Activated CD4-positive, alpha-beta T cell treated with anti-CD3 and anti-CD28 coated beads for 24 hours (primary cell): ENCODE results near the gene JAML.

Experiments used
- DNase-seq, 2 donors: peaks; one replicate each; pipeline ENCODE4 v3.0.0-alpha.2; 2020; ENCODE audit warnings: low read depth in 2 of 2

Gene JAML

DNA sequence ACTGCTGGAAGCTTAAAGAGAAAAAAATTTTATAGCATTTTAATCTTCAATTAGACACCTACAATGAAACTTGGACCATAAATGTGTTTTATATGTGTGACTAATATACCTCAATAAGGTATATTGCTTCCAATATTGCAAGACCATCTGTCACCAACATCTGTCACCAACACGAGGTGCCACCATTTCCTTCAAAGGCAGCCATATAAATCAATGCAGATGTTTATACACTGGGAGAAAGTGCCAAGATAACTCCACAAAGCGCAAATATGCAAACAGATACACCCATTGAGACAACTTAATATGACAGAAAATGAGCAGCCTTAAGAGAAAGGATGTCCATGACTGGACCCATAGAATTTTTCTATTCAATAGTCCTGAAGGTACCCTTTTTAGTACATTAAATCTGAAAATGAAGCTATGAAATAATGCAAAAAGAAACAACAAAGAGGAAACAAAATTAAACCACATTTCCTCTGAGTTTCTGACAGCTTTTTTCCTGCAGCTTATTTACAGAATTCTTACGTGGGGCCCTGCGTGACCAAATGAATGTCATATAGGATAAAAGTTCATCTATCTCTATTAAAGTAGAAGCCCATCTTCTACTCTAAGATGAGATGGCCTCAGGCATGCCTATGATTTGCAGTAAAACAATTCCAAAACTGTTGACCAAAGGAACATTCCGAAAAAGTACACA, 14.8 kb upstream of the JAML start:
- no peak for DNase-seq

DNA sequence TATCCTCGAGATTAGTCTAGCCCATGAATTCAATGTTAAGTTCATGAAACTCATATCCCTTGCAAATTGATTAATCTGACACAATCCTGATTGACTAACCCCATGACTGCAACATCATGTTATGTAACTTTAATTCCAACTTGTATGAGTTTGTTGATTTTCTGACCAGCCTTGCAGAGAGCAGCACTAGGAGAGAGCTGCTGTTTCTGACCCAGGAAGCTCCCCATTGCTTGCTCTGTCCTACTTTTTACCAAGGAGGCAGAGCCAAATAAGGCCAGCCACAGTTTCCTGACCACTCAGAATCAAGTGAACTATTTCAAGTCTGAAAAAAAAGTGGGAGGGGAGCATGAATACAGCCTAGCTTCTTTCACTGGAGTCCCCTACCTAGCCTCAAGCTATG, 14.1 kb upstream of the JAML start:
- DNase-seq, result no peak

DNA sequence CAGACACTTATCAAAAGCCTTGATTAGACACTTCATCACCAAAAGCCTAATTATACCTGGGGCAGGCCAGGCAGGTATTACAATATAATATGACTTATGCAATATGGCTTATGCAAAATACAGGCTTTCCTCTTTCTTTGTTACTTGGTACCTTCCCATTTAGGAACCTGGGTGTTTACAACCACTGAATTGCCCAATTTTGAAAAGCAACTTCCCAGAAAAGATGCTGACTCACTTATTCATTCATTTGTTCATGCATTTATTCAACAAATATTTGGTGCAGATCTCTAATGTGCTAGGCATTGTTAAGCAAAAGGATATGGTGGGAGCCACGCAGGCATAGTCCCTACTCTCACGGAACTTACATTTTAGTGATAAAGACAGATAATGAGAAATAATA, 13.6 kb upstream of the JAML start:
- DNase-seq, result no peak

DNA sequence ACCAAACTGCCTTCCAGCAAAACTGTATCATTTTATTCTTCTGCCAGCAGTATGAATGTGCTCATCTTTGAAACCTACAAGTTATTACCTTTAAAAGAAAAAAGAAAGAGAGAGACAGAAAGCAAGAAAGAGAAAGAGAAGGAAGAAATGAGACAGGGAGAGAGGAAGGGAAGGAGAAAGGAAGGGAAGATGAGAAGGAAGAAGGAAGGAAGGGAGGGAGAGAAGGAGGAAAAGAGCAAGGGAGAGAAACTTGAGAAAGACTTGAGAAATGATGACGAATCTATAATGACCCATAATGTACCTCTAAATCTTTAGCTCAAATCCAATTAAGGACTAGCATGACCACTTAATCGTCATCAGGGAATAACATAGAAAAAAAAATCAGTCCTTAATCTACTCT, 11.4 kb upstream of the JAML start:
- no peak for DNase-seq

DNA sequence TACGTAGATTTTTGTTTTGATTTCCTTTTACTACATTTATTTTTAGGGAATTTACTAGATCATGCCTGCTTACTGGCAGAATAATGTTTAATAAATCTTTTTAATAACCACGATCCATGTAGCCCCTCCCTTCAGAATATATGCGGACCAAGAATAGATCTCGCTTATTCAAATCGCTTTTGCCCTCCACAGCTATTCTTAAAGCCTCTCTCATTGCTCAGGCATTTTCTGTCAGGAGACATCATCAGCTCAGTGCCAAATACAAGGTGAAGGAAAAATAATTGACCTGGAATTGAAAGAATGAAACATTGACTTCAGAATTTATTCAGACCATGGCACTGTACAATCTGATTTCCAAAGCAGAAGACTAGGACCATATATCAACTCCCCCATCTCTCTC, 10.0 kb upstream of the JAML start:
- DNase-seq, result no peak

DNA sequence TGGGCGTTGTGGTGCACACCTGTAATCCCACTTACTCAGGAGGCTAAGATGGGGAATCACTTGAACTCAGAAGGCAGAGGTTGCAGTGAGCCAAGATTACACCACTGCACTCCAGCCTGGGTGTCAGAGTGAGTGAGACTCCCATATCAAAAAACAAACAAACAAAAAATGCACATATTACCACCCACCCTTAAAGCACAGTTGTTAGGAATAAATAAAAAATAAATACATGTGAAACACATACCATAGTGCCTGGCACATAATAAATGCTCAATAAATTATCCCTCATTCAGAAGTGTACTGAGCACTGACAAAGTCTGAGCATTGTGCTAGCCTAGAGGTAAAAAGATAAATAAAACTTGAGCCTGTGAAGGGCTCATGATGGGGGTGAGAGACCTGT, 9.0 kb upstream of the JAML start:
- no peak for DNase-seq

DNA sequence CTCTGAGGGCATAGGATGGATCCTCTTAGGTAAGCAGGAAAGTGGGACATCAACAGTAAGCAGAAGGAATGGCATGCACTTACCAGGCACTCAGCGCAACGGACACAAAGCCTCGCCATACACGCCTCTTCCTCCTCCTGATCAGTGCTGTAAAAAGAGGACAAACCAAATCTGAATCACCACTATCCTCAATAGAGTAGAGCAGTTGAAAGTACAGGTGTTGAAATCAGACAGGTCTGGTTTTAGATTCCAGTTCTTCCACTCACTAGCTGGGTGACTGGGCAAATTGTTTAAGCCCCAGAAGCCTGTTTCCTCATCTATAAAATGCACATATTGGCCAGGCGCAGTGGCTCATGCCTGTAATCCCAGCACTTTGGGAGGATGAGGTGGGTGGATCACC, 8.6 kb upstream of the JAML start:
- no peak for DNase-seq

DNA sequence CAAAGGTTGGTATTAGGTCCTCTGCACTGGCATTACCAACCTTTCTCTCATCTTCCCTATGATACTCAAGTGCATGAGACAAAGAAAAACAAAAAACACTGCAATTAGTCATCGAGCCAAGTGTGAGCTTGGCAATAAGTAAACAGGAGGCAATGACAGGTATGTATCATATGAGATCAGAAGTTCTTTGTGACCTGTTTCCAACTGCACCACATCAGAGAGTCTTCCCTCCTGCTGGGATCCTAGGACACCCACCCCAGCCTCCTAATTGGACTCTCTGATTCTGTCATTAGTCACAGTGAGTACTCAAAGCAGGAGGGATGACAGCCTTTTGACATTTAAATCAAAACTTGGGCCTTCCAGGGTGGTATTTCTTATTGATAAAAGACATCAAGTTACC, 7.8 kb upstream of the JAML start:
- peak in 1 of 2 donors; percentile 38 for DNase-seq

DNA sequence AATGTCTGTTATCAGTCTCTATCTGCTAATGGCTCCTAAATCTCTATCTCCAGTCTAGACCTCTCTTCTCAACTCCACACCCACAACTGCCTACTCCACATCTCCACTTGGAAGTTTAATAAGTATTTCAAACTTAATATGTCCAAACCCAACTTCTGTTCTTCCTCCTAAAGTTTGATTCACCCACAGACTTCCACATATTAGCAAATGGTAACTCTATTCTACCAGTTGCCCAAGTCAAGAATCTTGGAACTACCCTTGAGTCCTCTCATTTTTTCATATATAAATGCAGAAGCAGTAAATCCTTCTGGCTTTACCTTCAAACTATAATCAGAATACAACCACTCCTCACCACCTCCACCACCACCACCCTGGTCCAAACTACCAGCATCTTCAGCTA, 6.7 kb upstream of the JAML start:
- no peak for DNase-seq

DNA sequence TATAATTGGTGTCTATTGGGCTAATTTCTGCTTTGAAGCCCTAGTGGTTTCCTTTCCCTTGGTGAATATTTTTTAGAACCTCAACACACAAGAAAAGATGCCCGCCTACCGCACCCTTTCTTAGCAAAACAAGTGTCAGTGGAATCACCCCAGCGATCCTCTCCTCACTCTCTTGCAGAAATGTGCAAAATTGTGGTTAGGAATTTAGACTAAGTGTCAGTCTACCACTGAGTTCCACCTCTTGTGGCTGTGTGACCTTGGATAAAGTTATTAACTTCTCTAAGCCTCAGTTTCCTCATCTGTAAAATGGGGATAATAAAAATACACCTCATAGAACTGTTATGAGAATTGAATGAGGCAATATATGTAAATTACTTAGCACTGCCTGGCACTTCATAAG, 5.3 kb upstream of the JAML start:
- no peak for DNase-seq

DNA sequence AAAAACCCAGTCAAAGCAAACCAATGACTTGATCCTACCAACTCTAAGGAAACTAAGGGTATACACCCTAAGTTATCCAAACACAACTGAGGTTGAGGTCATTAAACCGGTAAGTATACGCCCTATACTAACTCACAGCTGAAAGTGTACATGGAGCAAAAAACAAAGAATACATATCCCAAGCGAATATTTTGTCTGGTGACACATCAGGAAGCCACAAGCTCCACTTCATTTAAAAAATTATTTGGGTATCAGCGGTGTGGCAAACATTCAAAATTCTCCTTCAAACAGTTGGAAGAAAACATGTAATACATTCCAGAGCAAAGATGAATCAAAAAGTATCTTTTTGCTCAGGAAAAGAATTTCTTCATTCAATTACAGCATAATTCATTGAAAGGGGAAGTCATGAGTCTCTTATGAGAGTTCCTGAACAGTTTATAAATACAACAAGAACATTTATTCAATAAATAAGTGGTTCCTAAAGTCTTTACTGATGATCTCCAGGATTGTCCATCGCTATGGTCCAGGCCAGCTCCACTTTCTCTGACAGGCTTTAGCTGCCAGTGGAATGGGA, 4.5 kb upstream of the JAML start:
- no peak for DNase-seq

DNA sequence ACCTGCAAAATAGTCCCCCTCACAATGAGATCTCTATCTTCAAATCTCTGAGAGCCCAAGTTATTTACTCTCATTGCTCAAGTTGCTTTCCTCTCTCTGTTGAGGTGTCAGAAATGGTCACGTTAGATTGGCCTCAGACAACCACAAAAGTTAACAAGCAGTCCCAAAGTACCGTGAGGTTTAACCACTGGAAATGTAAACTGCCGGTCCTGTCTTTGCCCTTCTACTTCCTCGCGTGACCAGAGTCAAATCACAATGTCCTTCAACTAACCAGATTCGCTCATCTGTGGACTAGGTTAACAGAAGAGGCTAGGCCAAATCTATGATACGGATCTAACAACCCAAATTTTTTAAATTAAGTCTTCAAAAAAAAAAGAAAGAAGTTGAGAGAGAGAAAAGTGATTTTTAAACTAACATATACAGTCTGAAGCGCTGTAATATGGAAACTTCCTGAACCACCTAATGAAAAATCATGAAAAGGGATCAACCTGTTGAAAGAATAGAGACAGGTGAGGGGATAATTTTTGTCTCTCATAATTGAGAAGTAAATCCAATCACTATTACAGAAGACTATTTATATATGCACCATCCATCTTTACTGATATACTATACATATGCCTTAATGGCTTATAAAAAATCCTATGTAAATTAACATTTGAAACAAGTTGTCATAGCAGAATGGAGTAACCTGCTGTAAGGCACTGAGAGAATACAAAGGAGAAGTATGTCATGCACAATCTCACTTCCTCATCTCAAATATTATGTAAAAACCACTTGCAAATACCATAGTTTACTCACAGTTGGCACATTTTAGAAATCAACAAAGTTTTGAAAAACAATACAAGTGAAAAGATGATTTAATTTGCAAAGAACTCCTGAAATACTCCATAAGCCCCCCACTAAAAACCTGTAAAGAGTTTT, 3.3 kb upstream of the JAML start:
- no peak for DNase-seq

DNA sequence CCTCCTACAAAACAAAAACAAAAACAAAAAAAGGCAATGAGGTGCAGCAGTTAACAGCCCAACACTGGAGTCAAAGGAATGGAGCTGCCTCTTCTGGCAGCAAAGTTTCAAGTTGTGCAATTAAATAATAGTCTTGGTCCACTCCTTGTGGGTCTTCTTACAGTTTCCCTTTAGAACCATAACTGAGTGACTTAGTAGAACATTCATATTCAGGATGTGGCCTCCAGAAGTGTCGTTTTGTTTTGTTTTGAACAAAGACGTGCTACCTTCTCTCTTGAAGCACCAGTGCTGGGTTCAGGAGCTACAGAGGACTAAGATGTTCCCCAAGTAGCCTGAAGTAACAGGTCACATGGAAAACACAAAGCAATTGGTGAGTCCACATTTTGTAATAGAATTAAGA, 2.0 kb upstream of the JAML start:
- DNase-seq, result no peak

DNA sequence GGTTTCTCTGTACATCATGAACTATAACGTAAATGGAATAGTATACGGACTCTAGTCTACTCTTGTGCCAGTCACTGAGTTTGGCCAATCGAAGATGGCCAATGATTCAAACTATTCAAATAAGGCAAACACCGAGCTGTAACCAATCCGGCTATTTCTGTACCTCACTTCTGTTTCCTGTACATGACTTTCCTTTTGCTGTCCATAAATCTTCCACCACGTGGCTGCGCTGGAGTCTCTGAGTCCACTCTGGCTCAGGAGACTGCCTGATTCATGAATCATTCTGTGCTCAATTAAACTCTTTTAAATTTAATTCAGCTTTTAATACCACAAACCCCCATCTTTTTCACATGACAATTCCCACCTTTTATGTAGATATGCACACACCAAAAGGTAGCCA, 1.5 kb upstream of the JAML start:
- no peak for DNase-seq

DNA sequence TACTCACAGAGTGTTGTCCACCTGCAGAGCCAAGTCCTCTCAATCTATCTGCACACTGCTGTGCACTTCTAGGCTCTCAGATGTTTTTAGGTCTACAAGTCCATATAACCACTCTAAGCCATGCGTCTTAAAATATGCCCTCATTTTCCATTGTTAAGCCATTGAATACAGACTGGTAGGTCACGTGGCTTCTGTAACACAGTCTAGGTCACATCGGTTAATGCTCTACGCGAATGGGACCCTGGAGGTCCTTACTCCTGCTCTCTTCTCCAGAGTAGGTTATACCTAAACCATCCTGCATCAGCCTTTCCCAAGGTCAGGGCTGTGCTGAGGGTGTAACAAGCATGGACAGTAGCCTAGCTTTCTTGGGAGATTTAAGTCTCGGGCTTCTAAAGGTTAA, 819 bp downstream of the JAML start:
- no peak for DNase-seq

DNA sequence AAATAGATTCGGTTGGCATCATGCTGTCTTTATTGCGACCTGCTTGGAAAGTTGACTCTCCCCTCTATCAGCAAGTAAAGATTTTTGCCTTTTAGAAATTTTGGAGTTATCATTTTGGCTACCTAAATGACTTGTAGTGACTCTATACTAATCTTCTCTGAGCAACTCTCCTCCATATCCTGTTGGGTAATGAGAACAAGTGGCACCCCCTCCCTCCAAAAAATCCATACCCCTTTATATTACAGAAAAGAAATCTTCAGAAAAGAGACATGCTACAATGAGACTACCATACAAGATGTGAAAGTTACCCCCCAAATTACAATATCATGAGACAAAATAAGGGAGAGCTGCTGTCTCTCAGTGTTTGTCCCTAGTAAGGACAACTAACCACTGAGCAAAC, 1.2 kb downstream of the JAML start:
- no peak for DNase-seq

DNA sequence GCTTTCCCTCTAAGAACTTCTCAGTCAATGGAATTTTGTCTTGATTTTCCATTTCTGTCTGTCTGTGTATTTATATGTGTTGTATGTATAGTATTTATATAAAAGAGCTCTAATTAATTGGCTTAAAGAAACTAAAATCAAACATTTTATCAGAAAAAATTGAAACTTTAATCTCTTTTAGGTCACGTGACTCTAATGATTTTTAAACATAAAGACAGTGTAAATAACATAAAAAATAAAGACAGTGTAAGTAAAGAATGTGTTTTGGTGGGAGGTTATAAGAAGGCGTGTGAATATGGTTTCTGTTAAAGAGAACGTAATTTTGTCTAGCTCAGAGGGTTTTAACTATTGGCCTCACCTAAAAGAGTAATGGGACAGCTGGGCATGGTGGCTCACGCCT, 2.4 kb downstream of the JAML start:
- no peak for DNase-seq

DNA sequence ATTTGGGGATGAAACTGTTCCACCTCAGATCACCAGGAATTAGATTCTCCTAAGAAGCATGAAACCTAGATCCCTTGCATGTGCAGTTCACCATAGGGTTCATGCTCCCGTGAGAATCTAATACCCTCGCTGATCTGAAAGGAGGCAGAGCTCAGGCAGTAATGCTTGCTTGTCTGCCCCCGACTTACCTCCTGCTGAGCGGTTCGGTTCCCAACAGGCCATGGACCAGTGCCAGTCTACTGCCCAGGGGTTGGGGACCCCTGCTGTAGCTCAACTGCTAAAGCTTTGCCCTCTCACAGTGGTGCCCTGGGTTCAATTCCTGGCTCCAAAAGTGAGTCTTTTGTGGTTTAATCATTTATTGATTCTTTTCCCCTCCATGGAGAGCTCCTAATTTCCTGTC, 3.4 kb downstream of the JAML start:
- DNase-seq, result no peak

DNA sequence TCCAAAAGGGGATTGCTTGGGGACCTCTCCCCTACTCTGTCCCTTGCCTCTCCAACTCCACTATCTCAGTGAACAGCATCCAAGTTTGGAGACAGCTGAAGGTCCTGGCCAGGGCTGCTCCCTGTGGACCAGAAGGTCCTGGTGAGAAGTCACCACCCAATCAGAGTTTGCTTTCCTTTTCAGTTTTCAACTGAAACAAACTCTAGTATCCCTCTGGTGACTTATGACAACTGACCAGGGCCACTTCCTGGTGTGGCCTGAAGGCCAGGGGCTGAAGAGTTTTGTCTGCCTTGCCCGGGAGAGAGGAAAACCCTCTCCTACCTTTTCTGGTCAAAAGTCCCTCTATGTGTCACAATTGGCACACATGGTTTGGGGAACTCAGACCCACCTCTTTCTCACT, 5.1 kb downstream of the JAML start:
- no peak for DNase-seq

DNA sequence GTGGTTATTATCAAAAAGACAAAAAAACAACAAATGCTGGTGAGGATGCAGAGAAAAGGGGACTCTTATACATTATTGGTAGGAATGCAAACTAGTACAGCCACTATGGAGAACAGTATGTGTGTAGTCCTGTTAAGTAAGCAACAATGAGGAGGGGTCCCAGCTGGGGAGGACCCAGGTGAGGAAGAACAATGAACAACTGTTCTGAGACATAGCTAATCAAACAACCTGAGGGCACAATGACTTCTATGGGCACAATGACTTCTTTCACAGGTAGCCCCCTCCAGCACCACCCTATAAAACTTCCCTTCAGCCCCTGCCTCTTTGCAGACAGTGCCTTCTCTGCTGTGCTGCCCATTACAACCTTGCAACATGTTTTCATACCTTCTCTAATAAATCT, 5.6 kb downstream of the JAML start:
- DNase-seq, result no peak

DNA sequence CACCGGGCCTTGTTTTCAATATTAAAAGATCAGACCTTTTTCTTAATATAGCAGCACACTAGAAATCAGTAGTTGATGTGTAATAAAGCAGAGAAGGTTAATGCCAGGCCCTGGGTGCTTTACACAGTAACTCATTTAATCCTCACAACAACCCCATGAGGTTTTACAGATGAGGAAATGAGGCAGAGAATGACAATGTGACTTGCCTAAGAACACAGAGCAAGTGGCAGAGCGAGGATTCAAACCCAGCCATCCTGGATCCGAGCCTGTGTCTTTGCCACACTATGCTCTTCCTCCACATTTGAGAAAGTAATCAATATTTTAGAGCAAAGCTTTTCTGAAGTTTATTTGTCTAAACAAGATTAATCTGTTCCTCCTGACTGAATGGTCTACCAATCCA, 7.2 kb downstream of the JAML start:
- no peak for DNase-seq

DNA sequence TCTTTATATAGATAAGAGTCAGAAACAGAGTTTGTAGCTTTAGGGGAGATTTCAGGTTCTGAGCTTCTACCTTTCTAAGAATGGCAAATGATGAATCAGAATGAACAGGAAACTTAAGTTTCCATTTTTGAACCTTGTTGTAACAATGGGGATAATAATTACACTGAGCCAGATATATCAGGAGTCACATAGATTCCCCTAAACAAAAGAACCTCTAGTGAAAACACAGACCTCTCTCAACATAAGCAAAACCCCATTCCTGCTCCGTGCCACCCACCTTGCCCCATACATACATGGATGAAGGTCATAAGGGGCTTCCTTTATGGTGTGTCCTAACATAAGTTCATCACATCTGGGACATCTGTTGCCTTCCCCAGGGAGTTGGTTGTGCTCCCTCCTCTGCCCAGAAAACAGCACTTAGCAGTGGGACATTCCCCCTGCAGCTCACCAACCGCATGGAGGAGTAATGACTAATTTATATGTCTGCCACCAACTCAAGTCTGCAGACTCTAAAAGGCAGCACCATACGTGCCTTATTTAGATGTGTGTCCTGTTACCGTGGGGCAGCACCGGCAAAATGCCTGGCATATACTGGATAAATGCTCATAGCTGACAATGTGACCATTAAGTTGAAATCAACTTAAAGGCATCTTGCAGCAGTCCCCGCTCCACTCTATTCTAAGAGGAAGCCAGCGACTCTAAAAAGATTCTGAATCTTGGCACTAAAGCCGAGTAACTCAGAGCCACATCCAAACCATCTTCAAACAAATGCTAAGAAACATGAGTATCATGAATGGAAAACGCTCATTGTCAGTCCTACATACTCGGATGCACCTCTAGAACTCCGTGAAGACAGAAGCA, 8.0 kb downstream of the JAML start:
- no peak for DNase-seq
